ENCODE measurements around the gene PRF1.

DNA sequence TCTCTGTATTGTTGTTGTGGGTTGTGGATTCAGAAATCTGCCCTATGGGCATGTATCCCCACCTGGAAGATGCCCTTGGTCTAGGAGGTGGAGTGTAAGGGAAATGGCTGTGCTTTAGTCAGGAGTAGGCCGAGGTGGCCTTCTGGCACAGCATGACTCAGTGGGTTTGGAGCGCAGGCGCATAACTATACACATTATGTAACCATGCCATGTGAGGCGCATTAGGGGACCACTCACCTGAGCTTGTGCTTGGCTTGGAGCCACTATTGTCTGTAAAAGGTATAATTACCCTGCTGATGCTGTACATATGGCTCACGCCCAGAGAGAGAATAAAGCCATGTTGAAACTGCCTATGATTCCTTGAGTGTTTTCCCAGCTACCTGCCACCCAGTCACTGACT is 49.1 kb upstream of the PRF1 start:
- TF ChIP-seq, protein P1, sequence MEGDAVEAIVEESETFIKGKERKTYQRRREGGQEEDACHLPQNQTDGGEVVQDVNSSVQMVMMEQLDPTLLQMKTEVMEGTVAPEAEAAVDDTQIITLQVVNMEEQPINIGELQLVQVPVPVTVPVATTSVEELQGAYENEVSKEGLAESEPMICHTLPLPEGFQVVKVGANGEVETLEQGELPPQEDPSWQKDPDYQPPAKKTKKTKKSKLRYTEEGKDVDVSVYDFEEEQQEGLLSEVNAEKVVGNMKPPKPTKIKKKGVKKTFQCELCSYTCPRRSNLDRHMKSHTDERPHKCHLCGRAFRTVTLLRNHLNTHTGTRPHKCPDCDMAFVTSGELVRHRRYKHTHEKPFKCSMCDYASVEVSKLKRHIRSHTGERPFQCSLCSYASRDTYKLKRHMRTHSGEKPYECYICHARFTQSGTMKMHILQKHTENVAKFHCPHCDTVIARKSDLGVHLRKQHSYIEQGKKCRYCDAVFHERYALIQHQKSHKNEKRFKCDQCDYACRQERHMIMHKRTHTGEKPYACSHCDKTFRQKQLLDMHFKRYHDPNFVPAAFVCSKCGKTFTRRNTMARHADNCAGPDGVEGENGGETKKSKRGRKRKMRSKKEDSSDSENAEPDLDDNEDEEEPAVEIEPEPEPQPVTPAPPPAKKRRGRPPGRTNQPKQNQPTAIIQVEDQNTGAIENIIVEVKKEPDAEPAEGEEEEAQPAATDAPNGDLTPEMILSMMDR (IDR thresholded peaks at IDR 0.05), result no peak
- no peak for TF ChIP-seq EZH2 (IDR thresholded peaks at IDR 0.05; ENCODE audit: borderline replicate concordance, insufficient read depth, low read depth, low read length, poor library complexity, severe bottlenecking)
